Glutamatergic neuron (in vitro differentiated cells): ENCODE results near the gene FLAD1. TPM values are rescaled to one million over a fixed set of nuclear protein-coding genes. Genes with fewer than 3 reads are reported as not detected.
A peak's percentile ranks its signal among the peaks of the same experiment; 100 is the strongest.

Source experiments
- DNase-seq: peaks from one replicate; pipeline ENCODE4 v3.0.0; 2022
- H3K27ac Mint-ChIP-seq: one replicate; pipeline ENCODE4 v1.8.0; 2020; ENCODE audit warnings: mild to moderate bottlenecking, mixed read lengths, inconsistent platforms; ENCODE audit not compliant: unreplicated experiment
- H3K27me3 Mint-ChIP-seq: one replicate; pipeline ENCODE4 v1.8.0; 2020; ENCODE audit warnings: mild to moderate bottlenecking, moderate library complexity, mixed read lengths, inconsistent platforms; ENCODE audit not compliant: unreplicated experiment
- H3K36me3 Mint-ChIP-seq: one replicate; pipeline ENCODE4 v1.8.0; 2020; ENCODE audit warnings: mild to moderate bottlenecking, mixed read lengths, inconsistent platforms; ENCODE audit not compliant: unreplicated experiment
- H3K4me1 Mint-ChIP-seq: one replicate; pipeline ENCODE4 v1.8.0; 2020; ENCODE audit warnings: mild to moderate bottlenecking, low read depth, mixed read lengths, inconsistent platforms; ENCODE audit not compliant: unreplicated experiment
- H3K4me3 Mint-ChIP-seq: one replicate; pipeline ENCODE4 v1.8.0; 2020; ENCODE audit warnings: mild to moderate bottlenecking, mixed read lengths, inconsistent platforms; ENCODE audit not compliant: unreplicated experiment
- H3K9me3 Mint-ChIP-seq: one replicate; pipeline ENCODE4 v1.8.0; 2020; ENCODE audit warnings: mild to moderate bottlenecking, moderate library complexity, mixed read lengths, inconsistent platforms; ENCODE audit not compliant: unreplicated experiment
- CTCF ChIP-seq: fragments of 200-600 bp; sonication (generic); IDR thresholded peaks from one replicate; pipeline ENCODE4 v1.5.0; 2021; ENCODE audit not compliant: partially characterized antibody, unreplicated experiment
- total RNA-seq: library from RNA; stranded (reverse); fragmentation: NEBNext Ultra II Directional; extraction: Animal tissue kit (Norgen Biotek cat#: 25700); gene quantifications from one replicate; pipeline ENCODE4 v1.2.1, GENCODE V29; 2021; ENCODE audit not compliant: unreplicated experiment

Gene FLAD1
- total RNA-seq, 1 donor from 2014 or later, result 68.8 TPM

- H3K36me3 Mint-ChIP-seq, result no peaks in the 10 kb centered on the region
- H3K4me3 Mint-ChIP-seq, result no peak overlapping the region
- H3K27me3 Mint-ChIP-seq, result no peaks in the 10 kb centered on the region
- DNase-seq, result peak; percentile 78
- peaks cover 1% of the 10 kb centered on the region for H3K4me1 Mint-ChIP-seq
- no peak overlapping the region for H3K27ac Mint-ChIP-seq
- no peak for TF ChIP-seq CTCF
- H3K9me3 Mint-ChIP-seq, result peaks cover 1% of the 10 kb centered on the region
These were observed 28.9 kb downstream of the FLAD1 start for GRCh38 chr1:155012026-155012546.

- Mint-ChIP-seq H3K4me1 (peaks cover 1% of the 10 kb centered on the region), H3K27ac (no peak overlapping the region), H3K27me3 (no peaks in the 10 kb centered on the region), H3K4me3 (peak overlapping the region; percentile 15), H3K36me3 (no peaks in the 10 kb centered on the region), H3K9me3 (peaks cover 2% of the 10 kb centered on the region)
- no peak for TF ChIP-seq CTCF
- DNase-seq, result no peak
These were observed 29.8 kb downstream of the FLAD1 start for GRCh38 chr1:155012776-155013602.

GRCh38 chr1:155013632-155014031 is 30.5 kb downstream of the FLAD1 start:
- no peak for DNase-seq
- peaks cover 3% of the 10 kb centered on the region for H3K4me1 Mint-ChIP-seq

DNA sequence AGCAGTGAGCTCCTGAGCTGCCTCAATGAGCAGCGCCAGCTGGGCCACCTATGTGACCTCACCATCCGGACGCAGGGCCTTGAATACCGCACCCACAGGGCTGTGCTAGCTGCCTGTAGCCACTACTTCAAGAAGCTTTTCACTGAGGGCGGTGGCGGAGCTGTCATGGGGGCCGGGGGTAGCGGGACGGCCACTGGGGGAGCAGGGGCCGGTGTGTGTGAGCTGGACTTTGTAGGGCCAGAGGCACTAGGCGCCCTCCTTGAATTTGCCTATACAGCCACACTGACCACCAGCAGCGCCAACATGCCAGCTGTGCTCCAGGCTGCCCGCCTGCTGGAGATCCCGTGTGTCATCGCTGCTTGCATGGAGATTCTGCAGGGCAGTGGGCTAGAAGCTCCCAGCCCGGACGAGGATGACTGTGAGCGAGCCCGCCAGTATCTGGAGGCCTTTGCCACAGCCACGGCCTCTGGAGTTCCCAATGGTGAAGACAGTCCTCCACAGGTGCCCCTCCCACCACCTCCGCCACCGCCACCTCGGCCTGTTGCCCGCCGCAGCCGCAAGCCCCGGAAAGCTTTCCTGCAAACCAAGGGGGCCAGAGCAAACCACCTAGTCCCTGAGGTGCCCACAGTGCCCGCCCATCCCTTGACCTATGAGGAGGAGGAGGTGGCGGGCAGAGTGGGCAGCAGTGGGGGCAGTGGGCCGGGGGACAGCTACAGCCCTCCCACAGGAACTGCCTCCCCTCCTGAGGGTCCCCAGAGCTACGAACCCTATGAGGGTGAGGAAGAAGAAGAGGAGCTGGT is 31.8 kb downstream of the FLAD1 start:
- no peak for DNase-seq
- H3K4me1 Mint-ChIP-seq, result peaks cover 16% of the 10 kb centered on the region
- peaks cover 9% of the 10 kb centered on the region for H3K9me3 Mint-ChIP-seq
- no peak for TF ChIP-seq CTCF
- peaks cover 6% of the 10 kb centered on the region for H3K27me3 Mint-ChIP-seq
- H3K27ac Mint-ChIP-seq, result no peak overlapping the region
- no peak overlapping the region for H3K4me3 Mint-ChIP-seq
- no peaks in the 10 kb centered on the region for H3K36me3 Mint-ChIP-seq

More at GRCh38 chr1:155013632-155014031, 30.5 kb downstream of the FLAD1 start:
- Mint-ChIP-seq H3K9me3 (peaks cover 3% of the 10 kb centered on the region), H3K4me3 (no peak overlapping the region), H3K27ac (no peak overlapping the region), H3K36me3 (no peaks in the 10 kb centered on the region), H3K27me3 (no peaks in the 10 kb centered on the region)
- TF ChIP-seq CTCF, result no peak
